ENCODE results near the gene PLPPR4.

The PLPPR4 gene

GRCh38 chr1:99331636-99332035, 67.3 kb downstream of the PLPPR4 start:
- Histone ChIP-seq H3K79me2 (ENCODE audit: insufficient read depth, low read length) (no peaks in the 10 kb centered on the region), H3K9ac (ENCODE audit: low read length) (no peak overlapping the region), H3K27ac (ENCODE audit: low read depth, low read length) (no peak overlapping the region), H4K20me1 (ENCODE audit: low read depth, low read length) (no peaks in the 10 kb centered on the region), H3K4me2 (ENCODE audit: low read depth, low read length, poor library complexity, severe bottlenecking) (no peak overlapping the region), H3K36me3 (ENCODE audit: low read length) (no peaks in the 10 kb centered on the region), H3K9me3 (ENCODE audit: insufficient read depth, low read length) (no peaks in the 10 kb centered on the region), H2AFZ (ENCODE audit: low read depth, low read length, severe bottlenecking) (no peak overlapping the region), H3K27me3 (ENCODE audit: low read length) (no peaks in the 10 kb centered on the region), H3F3A (ENCODE audit: insufficient read depth) (no peaks in the 10 kb centered on the region), H3K4me3 (ENCODE audit: insufficient read depth, low read length, poor library complexity, severe bottlenecking) (no peak overlapping the region), H3K9me2 (replicated peaks; ENCODE audit: insufficient read depth, low read length) (no peaks in the 10 kb centered on the region)
- TF ChIP-seq, protein P1, sequence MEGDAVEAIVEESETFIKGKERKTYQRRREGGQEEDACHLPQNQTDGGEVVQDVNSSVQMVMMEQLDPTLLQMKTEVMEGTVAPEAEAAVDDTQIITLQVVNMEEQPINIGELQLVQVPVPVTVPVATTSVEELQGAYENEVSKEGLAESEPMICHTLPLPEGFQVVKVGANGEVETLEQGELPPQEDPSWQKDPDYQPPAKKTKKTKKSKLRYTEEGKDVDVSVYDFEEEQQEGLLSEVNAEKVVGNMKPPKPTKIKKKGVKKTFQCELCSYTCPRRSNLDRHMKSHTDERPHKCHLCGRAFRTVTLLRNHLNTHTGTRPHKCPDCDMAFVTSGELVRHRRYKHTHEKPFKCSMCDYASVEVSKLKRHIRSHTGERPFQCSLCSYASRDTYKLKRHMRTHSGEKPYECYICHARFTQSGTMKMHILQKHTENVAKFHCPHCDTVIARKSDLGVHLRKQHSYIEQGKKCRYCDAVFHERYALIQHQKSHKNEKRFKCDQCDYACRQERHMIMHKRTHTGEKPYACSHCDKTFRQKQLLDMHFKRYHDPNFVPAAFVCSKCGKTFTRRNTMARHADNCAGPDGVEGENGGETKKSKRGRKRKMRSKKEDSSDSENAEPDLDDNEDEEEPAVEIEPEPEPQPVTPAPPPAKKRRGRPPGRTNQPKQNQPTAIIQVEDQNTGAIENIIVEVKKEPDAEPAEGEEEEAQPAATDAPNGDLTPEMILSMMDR (IDR thresholded peaks at IDR 0.05; ENCODE audit: insufficient read depth, low read length, poor library complexity, severe bottlenecking), result no peak
- TF ChIP-seq EZH2phosphoT487 (conservative IDR thresholded peaks at IDR 0.05; ENCODE audit: low read length), result no peak

- Histone ChIP-seq H4K20me1 (ENCODE audit: low read depth, low read length) (no peaks in the 10 kb centered on the region), H3K27me3 (ENCODE audit: low read length) (no peaks in the 10 kb centered on the region), H3K27ac (ENCODE audit: low read depth, low read length) (no peak overlapping the region), H3K79me2 (ENCODE audit: insufficient read depth, low read length) (no peaks in the 10 kb centered on the region), H3K36me3 (ENCODE audit: low read length) (no peaks in the 10 kb centered on the region), H3K9ac (ENCODE audit: low read length) (no peak overlapping the region), H3F3A (ENCODE audit: insufficient read depth) (no peaks in the 10 kb centered on the region), H3K4me2 (ENCODE audit: low read depth, low read length, poor library complexity, severe bottlenecking) (no peak overlapping the region), H2AFZ (ENCODE audit: low read depth, low read length, severe bottlenecking) (no peak overlapping the region), H3K4me3 (ENCODE audit: insufficient read depth, low read length, poor library complexity, severe bottlenecking) (no peak overlapping the region), H3K9me3 (ENCODE audit: insufficient read depth, low read length) (no peaks in the 10 kb centered on the region), H3K9me2 (replicated peaks; ENCODE audit: insufficient read depth, low read length) (no peaks in the 10 kb centered on the region)
- no peak for TF ChIP-seq EZH2phosphoT487 (conservative IDR thresholded peaks at IDR 0.05; ENCODE audit: low read length)
- TF ChIP-seq, protein P1 (IDR thresholded peaks at IDR 0.05; ENCODE audit: insufficient read depth, low read length, poor library complexity, severe bottlenecking), result no peak
Observed at GRCh38 chr1:99332561-99332960, 68.3 kb downstream of the PLPPR4 start.

- no peak overlapping the region for H3K27ac ChIP-seq (ENCODE audit: low read depth, low read length)
Observed at GRCh38 chr1:99334991-99335390, 70.7 kb downstream of the PLPPR4 start.

More at GRCh38 chr1:99334991-99335390, 70.7 kb downstream of the PLPPR4 start:
- H3K36me3 ChIP-seq (ENCODE audit: low read length), result no peaks in the 10 kb centered on the region
- H3K9me2 ChIP-seq (replicated peaks; ENCODE audit: insufficient read depth, low read length), result no peaks in the 10 kb centered on the region
- H3K79me2 ChIP-seq (ENCODE audit: insufficient read depth, low read length), result no peaks in the 10 kb centered on the region
- no peaks in the 10 kb centered on the region for H4K20me1 ChIP-seq (ENCODE audit: low read depth, low read length)
- no peak for TF ChIP-seq EZH2phosphoT487 (conservative IDR thresholded peaks at IDR 0.05; ENCODE audit: low read length)
- TF ChIP-seq, protein P1 (IDR thresholded peaks at IDR 0.05; ENCODE audit: insufficient read depth, low read length, poor library complexity, severe bottlenecking), result no peak
- no peaks in the 10 kb centered on the region for H3F3A ChIP-seq (ENCODE audit: insufficient read depth)
- H3K9ac ChIP-seq (ENCODE audit: low read length), result no peak overlapping the region
- no peaks in the 10 kb centered on the region for H3K9me3 ChIP-seq (ENCODE audit: insufficient read depth, low read length)
- H3K4me2 ChIP-seq (ENCODE audit: low read depth, low read length, poor library complexity, severe bottlenecking), result no peak overlapping the region
- no peak overlapping the region for H3K4me3 ChIP-seq (ENCODE audit: insufficient read depth, low read length, poor library complexity, severe bottlenecking)
- no peak overlapping the region for H2AFZ ChIP-seq (ENCODE audit: low read depth, low read length, severe bottlenecking)
- no peaks in the 10 kb centered on the region for H3K27me3 ChIP-seq (ENCODE audit: low read length)

All from SU-DHL-6 (cell line).